Smooth muscle cell (in vitro differentiated cells): ENCODE data around the gene MSI2. TPM values are rescaled to one million over a fixed set of nuclear protein-coding genes. Genes with fewer than 3 reads are reported as not detected.

ENCODE experiments used
- DNase-seq: peaks from one replicate; lab custom pipeline; 2025; ENCODE audit not compliant: unreplicated experiment; lab: John Stamatoyannopoulos, UW
- H2AFZ ChIP-seq: fragments of 200-600 bp; sonication (generic); 2 replicates; pipeline ENCODE4 v1.6.0; 2016; ENCODE audit warnings: antibody characterized with exemption, low read depth, mild to moderate bottlenecking
- H3F3A ChIP-seq: fragments of 200-600 bp; sonication (generic); 2 replicates; pipeline ENCODE4 v1.6.0; 2017; ENCODE audit warnings: antibody characterized with exemption, low read depth
- H3K27ac ChIP-seq: fragments of 200-600 bp; sonication (generic); 2 replicates; pipeline ENCODE4 v1.5.1; 2016; ENCODE audit warnings: low read depth, mild to moderate bottlenecking
- H3K27me3 ChIP-seq: fragments of 200-600 bp; sonication (generic); 2 replicates; pipeline ENCODE4 v1.6.1; 2016; ENCODE audit warnings: low read depth, mild to moderate bottlenecking
- H3K36me3 ChIP-seq: fragments of 200-600 bp; sonication (generic); 2 replicates; pipeline ENCODE4 v1.5.1; 2016; ENCODE audit warnings: low read depth
- H3K4me1 ChIP-seq: fragments of 200-600 bp; sonication (generic); 2 replicates; pipeline ENCODE4 v1.5.1; 2016; ENCODE audit warnings: low read depth
- H3K4me2 ChIP-seq: fragments of 200-600 bp; sonication (generic); 2 replicates; pipeline ENCODE4 v1.6.0; 2016; ENCODE audit warnings: mild to moderate bottlenecking
- H3K4me3 ChIP-seq: fragments of 200-600 bp; sonication (generic); 2 replicates; pipeline ENCODE4 v1.5.1; 2016; ENCODE audit warnings: mild to moderate bottlenecking
- H3K79me2 ChIP-seq: fragments of 200-600 bp; sonication (generic); 2 replicates; pipeline ENCODE4 v1.6.0; 2016; ENCODE audit warnings: low read depth, mild to moderate bottlenecking
- H3K9ac ChIP-seq: fragments of 200-600 bp; sonication (generic); 2 replicates; pipeline ENCODE4 v1.6.0; 2016; ENCODE audit warnings: low read depth
- H3K9me3 ChIP-seq: fragments of 200-600 bp; sonication (generic); replicated peaks from 2 replicates; pipeline ENCODE4 v1.5.1; 2016; ENCODE audit warnings: low read depth
- H4K20me1 ChIP-seq: fragments of 200-600 bp; sonication (generic); 2 replicates; pipeline ENCODE4 v1.6.0; 2016; ENCODE audit warnings: low read depth
- CTCF ChIP-seq: fragments of 200-600 bp; sonication (generic); IDR thresholded peaks from 2 replicates; pipeline ENCODE4 v1.5.1; 2017; ENCODE audit warnings: borderline replicate concordance, mild to moderate bottlenecking, antibody characterized with exemption; ENCODE audit not compliant: insufficient read depth, poor library complexity, severe bottlenecking
- WGBS: methylation state at CpG from one replicate; pipeline ENCODE4 v1.1.7; 2016; ENCODE audit warnings: low lambda C conversion rate; 5-methylcytosine and 5-hydroxymethylcytosine counted together
- polyA plus RNA-seq: library from polyadenylated mRNA; unstranded; fragments of >200 nt; fragmentation: Nextera tagmentation; extraction: Ambion mirVana; gene quantifications from 2 replicates; pipeline ENCODE4 v1.2.1, GENCODE V29; 2016
- total RNA-seq: library from RNA; depleted of rRNA; stranded (reverse); fragments of >200 nt; gene quantifications from 2 replicates; pipeline ENCODE4 v1.2.3, GENCODE V29; 2014

Gene MSI2
- total and polyA plus RNA-seq, 2 experiments from 2014 or later, result 5.7 to 36.5 TPM

GRCh38 chr17:57394375-57394774 lies 138.1 kb downstream of the MSI2 start:
- Histone ChIP-seq H3K27me3 (no peaks in the 10 kb centered on the region), H4K20me1 (no peaks in the 10 kb centered on the region), H3K36me3 (no peaks in the 10 kb centered on the region), H3K9me3 (peaks cover 9% of the 10 kb centered on the region), H3K4me1 (peaks cover 18% of the 10 kb centered on the region), H3K27ac (no peak overlapping the region), H2AFZ (no peak overlapping the region), H3K4me2 (no peak overlapping the region), H3K4me3 (no peak overlapping the region), H3F3A (peaks cover 3% of the 10 kb centered on the region), H3K9ac (no peak overlapping the region), H3K79me2 (peaks cover 12% of the 10 kb centered on the region)
- 94% methylated on average over 2 of the region's 2 CpGs for WGBS
- TF ChIP-seq CTCF, result no peak
- no peak for DNase-seq

GRCh38 chr17:57395721-57396321 lies 139.5 kb downstream of the MSI2 start:
- H4K20me1 ChIP-seq, result no peaks in the 10 kb centered on the region
- H2AFZ ChIP-seq, result no peak overlapping the region
- DNase-seq, result no peak
- H3K4me1 ChIP-seq, result peaks cover 20% of the 10 kb centered on the region
- H3K4me3 ChIP-seq, result no peak overlapping the region
- 95% methylated on average over 2 of the region's 2 CpGs for WGBS
- peaks cover 3% of the 10 kb centered on the region for H3F3A ChIP-seq
- peaks cover 12% of the 10 kb centered on the region for H3K79me2 ChIP-seq
- H3K27ac ChIP-seq, result peak overlapping the region; percentile 51
- H3K36me3 ChIP-seq, result no peaks in the 10 kb centered on the region
- TF ChIP-seq CTCF, result no peak
- H3K9ac ChIP-seq, result no peak overlapping the region
- H3K27me3 ChIP-seq, result no peaks in the 10 kb centered on the region
- peak overlapping the region; percentile 64 for H3K4me2 ChIP-seq
- peaks cover 9% of the 10 kb centered on the region for H3K9me3 ChIP-seq

- H3K9ac ChIP-seq, result no peak overlapping the region
- H3F3A ChIP-seq, result peaks cover 3% of the 10 kb centered on the region
- H4K20me1 ChIP-seq, result no peaks in the 10 kb centered on the region
- H3K27me3 ChIP-seq, result no peaks in the 10 kb centered on the region
- H3K79me2 ChIP-seq, result peaks cover 12% of the 10 kb centered on the region
- H3K36me3 ChIP-seq, result no peaks in the 10 kb centered on the region
- no peak for DNase-seq
- TF ChIP-seq CTCF, result no peak
- peaks cover 9% of the 10 kb centered on the region for H3K9me3 ChIP-seq
- peak overlapping the region; percentile 64 for H3K4me2 ChIP-seq
- WGBS, result 62% methylated on average over 8 of the region's 8 CpGs
- H3K4me3 ChIP-seq, result no peak overlapping the region
- H3K4me1 ChIP-seq, result peaks cover 20% of the 10 kb centered on the region
- H2AFZ ChIP-seq, result no peak overlapping the region
- H3K27ac ChIP-seq, result peak overlapping the region; percentile 51
These were observed 140.2 kb downstream of the MSI2 start for GRCh38 chr17:57396511-57396921.

- peaks cover 12% of the 10 kb centered on the region for H3K79me2 ChIP-seq
- peaks cover 3% of the 10 kb centered on the region for H3F3A ChIP-seq
- peaks cover 9% of the 10 kb centered on the region for H3K9me3 ChIP-seq
- no peak overlapping the region for H3K4me3 ChIP-seq
- no peak for TF ChIP-seq CTCF
- no peak overlapping the region for H2AFZ ChIP-seq
- H3K36me3 ChIP-seq, result no peaks in the 10 kb centered on the region
- no peak overlapping the region for H3K27ac ChIP-seq
- no peak overlapping the region for H3K4me2 ChIP-seq
- H3K4me1 ChIP-seq, result peaks cover 27% of the 10 kb centered on the region
- DNase-seq, result no peak
- H3K27me3 ChIP-seq, result no peaks in the 10 kb centered on the region
- 97% methylated on average over 7 of the region's 7 CpGs for WGBS
- H3K9ac ChIP-seq, result no peak overlapping the region
- no peaks in the 10 kb centered on the region for H4K20me1 ChIP-seq
These were observed 141.1 kb downstream of the MSI2 start for GRCh38 chr17:57397402-57397801.
